IPS DF 19.7 (cell line): ENCODE data around the gene C7orf57.

Experiments
- DNase-seq: peaks from one replicate; pipeline ENCODE4 v3.0.0-alpha.2; 2013; ENCODE audit warnings: low read depth, low spot score

The C7orf57 gene

GRCh38 chr7:48085433-48085791, 50.1 kb downstream of the C7orf57 start:
- DNase-seq = no peak

DNA sequence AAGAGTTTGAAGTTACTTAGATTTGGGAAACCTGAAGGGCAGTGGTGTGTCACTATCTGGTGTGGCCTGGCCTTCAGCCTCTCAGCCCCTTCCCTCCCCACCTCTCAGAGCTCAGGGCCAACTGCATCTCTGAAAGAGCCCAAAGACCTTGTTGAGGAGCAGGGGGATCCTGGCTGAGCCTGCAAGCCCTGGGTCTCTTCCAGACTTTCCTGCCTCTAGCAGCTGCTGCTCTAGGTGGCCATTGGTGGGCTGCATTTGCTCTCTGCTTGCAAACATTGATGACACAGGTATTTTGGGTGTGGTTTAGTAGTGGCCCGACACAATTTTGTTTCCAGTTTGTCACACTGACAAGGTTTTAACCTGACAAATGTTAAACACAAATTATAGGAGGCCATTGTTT, 50.6 kb downstream of the C7orf57 start:
- no peak for DNase-seq

DNA sequence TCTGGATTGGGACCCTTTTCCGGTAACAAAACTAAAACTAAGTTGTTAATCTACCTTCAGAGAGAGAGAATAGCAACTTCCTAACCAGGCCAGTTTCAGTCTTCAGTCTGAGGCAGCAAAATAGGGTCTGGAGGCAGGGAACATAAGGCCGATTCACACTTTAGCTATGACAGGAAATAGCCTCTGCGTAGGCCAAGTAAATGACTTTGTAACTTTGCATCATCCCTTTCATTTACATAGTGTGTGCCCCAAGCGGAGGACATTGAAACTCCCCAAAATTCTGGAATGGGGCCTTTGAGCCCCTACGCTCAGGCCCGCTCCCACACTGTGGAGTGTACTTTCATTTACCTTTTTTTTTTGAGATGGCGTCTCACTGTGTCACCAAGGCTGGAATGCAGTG, 52.0 kb downstream of the C7orf57 start:
- DNase-seq = no peak

DNA sequence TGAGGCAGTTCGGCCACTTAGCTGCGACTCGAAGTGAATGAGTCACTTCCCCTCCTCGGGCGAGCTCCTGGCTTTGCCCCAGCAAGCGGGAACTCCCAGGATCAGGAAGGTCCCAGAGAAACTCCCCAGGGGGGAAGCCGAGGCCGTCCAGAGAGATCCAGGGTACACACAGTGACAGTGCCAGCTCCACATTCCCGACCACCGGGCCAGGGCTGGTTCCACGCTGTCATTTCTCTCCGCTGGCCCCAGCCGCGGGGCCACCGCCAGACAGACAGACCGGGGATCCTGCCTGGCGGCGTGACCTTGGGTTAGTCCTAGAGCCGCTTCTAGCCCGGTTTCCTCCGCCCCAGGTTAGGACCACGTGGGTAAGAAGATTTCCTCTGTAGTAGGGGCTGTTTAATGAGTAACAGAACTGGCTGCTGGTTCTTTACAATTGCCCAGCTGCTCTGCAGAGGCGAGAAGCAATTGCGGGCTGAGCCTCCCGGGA, 53.3 kb downstream of the C7orf57 start:
- no peak for DNase-seq

GRCh38 chr7:48089046-48090003, 54.0 kb downstream of the C7orf57 start, which contains the start of gene UPP1:
Gene UPP1 (plus strand): TSS chr7:48089265. CDS start chr7:48094784, 5,519 bp downstream.
- DNase-seq = no peak

DNA sequence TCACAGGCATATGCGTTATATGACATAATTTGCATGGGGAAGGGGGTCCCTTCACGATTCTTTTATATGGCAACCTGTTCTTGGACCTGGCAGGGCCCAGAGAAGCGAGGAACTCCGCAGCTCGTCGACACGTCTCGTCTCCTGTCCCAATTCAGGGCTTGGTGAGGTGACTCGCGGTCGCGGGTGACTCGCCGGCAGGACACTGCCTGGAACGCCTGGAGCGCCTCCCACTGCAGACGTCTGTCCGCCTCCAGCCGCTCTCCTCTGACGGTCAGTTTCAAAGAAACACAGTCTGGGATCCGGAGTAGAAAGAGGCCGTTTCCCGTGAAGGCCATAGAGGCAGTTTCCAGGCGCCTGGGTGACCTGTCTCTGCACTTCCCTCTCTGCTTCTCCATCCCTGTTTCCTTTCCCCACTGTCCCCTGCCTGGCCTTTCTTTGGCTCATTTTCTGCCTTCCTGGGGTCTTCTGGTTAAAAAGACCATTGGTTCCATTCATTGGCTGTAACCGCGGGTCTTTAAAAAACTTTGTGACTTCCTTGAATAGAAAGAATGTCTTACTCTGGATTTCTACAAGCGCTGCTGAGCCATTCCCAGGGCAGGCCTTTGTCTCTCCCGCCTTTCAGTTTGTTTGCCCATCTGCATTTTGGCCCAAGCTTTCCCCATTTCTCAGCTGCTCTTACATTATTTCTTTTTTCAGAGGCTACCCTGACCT, 54.9 kb downstream of the C7orf57 start:
- DNase-seq = no peak

GRCh38 chr7:48091506-48092433, 56.4 kb downstream of the C7orf57 start:
- DNase-seq = no peak

DNA sequence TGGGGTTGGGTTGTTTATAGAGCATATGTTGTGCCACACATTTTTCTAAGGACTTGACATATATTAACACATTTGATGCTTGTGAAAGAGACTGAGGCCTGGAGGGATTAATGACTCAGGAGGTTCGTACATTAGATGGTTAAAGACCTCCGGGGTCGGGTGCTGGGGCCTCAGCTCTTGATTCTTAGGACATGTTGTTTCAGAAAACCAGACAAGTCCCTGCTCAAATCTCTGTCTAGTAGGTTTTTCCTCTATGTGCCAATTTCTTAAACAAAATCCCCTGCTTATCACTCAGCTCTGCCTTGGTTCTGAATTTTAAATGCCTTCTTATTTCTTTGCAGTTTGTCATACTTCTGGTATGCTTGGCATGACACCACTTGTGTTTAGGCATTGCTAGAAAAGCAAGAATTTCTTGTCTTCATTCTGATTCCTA, 59.5 kb downstream of the C7orf57 start:
- no peak for DNase-seq

DNA sequence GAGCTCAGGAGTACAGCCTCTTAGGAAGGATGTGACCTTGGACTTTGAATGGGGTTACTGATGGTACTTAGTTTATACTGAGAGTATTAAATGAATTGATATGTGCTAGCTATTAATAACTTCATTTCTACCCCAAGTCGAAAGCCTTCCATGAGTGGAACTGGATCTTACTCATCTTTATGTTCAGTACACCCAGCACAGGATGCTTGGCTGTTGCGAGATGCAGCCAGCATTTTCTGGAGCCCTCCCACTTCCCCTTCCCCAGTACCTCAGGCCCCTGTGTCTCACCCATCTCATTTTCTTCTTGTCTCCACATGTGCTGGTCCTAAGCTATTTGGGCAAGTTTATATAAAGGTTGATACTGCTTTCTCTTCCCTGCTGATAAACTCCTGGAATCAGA, 60.9 kb downstream of the C7orf57 start:
- no peak for DNase-seq

- DNase-seq = no peak
These were observed 62.3 kb downstream of the C7orf57 start for GRCh38 chr7:48097521-48098231.

GRCh38 chr7:48098846-48099245, 63.5 kb downstream of the C7orf57 start:
- no peak for DNase-seq

DNA sequence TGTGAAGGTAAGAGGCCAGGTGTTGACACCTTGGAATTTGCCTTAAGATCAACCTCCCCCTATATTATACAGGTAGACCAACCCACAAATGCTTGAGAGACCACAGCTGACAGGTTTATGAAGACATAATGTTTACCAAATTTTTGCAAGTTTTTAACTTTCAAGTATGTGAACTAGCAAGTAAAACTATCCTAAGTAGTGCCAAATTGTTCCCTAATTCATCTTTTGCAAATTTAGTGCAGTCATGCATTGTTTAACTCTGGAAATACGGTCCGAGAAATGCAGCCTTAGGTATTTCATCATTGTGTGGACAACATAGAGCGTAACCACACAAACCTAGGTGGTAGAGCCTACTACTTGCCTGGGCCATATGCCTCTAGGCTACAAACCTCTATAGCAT, 64.4 kb downstream of the C7orf57 start:
- DNase-seq = no peak

DNA sequence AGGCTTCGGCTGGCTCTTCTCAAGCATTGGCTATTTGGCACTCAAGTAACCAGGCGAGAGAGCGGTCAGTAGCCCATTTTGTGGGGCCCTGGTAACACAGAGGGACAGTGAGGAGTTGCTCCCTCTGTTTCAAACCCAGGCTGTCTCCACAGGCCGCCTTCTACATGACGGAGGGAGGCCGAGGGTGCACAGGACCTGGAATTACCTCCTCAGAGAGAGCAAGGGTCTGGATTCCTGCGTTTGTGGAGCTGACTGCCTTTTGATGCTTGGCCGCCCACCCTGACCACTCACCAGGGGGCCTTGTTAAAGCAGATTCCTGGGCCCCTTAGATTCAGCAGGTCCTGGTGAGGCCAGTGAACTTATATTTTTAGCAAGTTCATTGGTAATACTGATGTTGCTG, 66.0 kb downstream of the C7orf57 start:
- DNase-seq = no peak

- no peak for DNase-seq
These were observed 66.6 kb downstream of the C7orf57 start for GRCh38 chr7:48101968-48102367.

- DNase-seq = no peak
These were observed 67.2 kb downstream of the C7orf57 start for GRCh38 chr7:48102530-48102929.

DNA sequence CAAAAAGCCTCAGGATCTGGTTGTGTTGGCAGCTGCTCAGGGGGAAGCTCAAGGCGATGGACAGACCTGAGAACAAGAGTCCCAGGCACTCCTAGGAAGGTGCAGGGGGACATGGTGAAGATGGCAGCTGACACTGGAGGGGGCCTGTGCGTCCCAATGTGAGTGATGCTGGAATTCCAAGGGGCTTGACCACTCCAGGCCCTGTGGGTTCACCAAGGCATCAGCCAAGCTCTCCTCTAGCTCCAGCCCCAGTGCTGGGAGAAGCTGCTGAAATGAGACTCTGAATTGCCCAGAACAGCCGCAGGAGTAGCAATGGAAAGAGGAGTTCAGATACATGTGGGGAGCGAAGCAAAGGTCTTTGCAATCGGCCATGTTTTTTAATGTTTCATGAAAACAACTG, 69.7 kb downstream of the C7orf57 start:
- DNase-seq = no peak

DNA sequence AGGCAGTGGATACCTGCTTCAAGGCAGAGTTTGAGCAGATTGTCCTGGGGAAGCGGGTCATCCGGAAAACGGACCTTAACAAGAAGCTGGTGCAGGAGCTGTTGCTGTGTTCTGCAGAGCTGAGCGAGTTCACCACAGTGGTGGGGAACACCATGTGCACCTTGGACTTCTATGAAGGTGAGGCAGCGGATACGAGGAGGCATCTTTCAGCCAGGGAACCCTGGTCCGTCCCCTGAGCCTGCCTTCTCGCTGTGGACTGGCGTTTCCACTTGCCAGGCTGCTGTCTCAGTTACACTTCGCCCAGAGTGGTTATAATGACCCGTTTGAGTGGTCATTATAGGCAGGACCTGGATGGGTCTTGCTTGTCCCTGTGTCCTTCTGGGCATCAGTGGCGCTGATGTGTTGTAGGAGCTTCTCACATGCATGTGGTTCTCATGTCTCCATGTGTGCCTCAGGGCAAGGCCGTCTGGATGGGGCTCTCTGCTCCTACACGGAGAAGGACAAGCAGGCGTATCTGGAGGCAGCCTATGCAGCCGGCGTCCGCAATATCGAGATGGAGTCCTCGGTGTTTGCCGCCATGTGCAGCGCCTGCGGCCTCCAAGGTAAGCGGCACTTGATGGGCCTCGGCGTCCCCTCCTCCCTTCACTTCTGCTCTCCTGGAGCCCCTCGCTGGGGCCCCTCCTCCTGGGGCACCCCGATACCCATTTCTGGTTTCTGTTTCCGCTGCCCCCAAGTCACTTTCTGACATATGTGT, 71.7 kb downstream of the C7orf57 start:
- DNase-seq = no peak

DNA sequence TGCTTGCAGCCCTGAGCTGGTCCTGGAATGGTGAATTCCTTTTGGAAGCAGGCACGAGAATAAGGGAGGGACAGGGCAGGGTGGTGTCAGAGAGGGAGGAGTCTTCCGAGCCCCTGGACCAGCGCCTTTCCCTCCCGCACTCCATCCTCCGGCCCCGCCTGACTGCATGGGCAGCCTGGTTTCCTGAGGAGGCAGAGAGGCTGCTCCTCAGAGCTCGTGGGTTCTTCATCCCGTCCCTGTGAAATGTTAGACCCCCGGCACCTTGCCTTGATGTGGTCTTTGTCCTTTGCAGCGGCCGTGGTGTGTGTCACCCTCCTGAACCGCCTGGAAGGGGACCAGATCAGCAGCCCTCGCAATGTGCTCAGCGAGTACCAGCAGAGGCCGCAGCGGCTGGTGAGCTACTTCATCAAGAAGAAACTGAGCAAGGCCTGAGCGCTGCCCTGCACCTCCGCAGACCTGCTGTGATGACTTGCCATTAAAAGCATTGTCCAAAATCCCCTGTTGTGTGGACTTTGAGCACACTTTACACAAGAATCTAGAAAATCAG, 72.7 kb downstream of the C7orf57 start:
- no peak for DNase-seq

- DNase-seq = no peak
These were observed 73.9 kb downstream of the C7orf57 start for GRCh38 chr7:48108959-48109847.
